ENCODE data around the gene MS4A2.

MS4A2 gene

GRCh38 chr11:60056349-60056969 is 32.0 kb upstream of the MS4A2 start, which contains the start of gene MS4A3:
Gene MS4A3, plus strand, starts transcription at chr11:60056665. Its CDS starts 4,496 bp downstream, at chr11:60061161.
- H3K4me2 ChIP-seq (ENCODE audit: low read length): no peak within 1 kb of the TSS
- no peak within 1 kb of the TSS for H4K8ac ChIP-seq (ENCODE audit: low read depth, low read length)
- H3K79me2 ChIP-seq (ENCODE audit: control insufficient read depth, insufficient read depth, low read length, poor library complexity): peaks cover 1% of the 10 kb centered on the region
- DNase-seq: peak; percentile 24 to 31
- no CpG with 5 or more reads among the region's 8 CpGs for WGBS (ENCODE audit: extremely low coverage, insufficient coverage, insufficient read length)
- no peaks in the 10 kb centered on the region for H3K79me1 ChIP-seq (ENCODE audit: low read length)
- no peak within 1 kb of the TSS for H3K9ac ChIP-seq (ENCODE audit: low read length)
- no peak within 1 kb of the TSS for H4K12ac ChIP-seq (ENCODE audit: low read depth, low read length)
- no peak within 1 kb of the TSS for H3K4ac ChIP-seq (ENCODE audit: low read depth, low read length)
- no peak within 1 kb of the TSS for H3K23ac ChIP-seq (ENCODE audit: low read length)
- H4K91ac ChIP-seq (ENCODE audit: low read depth, low read length): no peak within 1 kb of the TSS
- H3K4me3 ChIP-seq (ENCODE audit: low read depth, low read length): no peak within 1 kb of the TSS
- H3K36me3 ChIP-seq (ENCODE audit: control insufficient read depth in 1 of 2, insufficient read depth in 2 of 2, low read length in 2 of 2): no peaks in the 10 kb centered on the region
- no peak within 1 kb of the TSS for H3K18ac ChIP-seq (ENCODE audit: low read length)
- no peak within 1 kb of the TSS for H3K14ac ChIP-seq (ENCODE audit: low read length)
- no peaks in the 10 kb centered on the region for H3K27me3 ChIP-seq (ENCODE audit: insufficient read depth, low read length)
- H2AK5ac ChIP-seq (ENCODE audit: low read length): no peak within 1 kb of the TSS
- no peak within 1 kb of the TSS for H3K27ac ChIP-seq (ENCODE audit: low read depth, low read length)
- H2AFZ ChIP-seq (ENCODE audit: insufficient read depth, low read length, poor library complexity): no peak within 1 kb of the TSS
- H3K4me1 ChIP-seq (ENCODE audit: control insufficient read depth in 1 of 2, insufficient read depth in 2 of 2, low read length in 2 of 2): no peaks in the 10 kb centered on the region
- no peak within 1 kb of the TSS for H2BK12ac ChIP-seq (ENCODE audit: low read length)
- H2BK120ac ChIP-seq (ENCODE audit: insufficient read depth, low read length, poor library complexity): no peak within 1 kb of the TSS
- no peak within 1 kb of the TSS for H2BK5ac ChIP-seq (ENCODE audit: low read depth, low read length, poor library complexity)
- H3K9me3 ChIP-seq (ENCODE audit: insufficient read depth, low read depth, low read length): no peaks in the 10 kb centered on the region

DNA sequence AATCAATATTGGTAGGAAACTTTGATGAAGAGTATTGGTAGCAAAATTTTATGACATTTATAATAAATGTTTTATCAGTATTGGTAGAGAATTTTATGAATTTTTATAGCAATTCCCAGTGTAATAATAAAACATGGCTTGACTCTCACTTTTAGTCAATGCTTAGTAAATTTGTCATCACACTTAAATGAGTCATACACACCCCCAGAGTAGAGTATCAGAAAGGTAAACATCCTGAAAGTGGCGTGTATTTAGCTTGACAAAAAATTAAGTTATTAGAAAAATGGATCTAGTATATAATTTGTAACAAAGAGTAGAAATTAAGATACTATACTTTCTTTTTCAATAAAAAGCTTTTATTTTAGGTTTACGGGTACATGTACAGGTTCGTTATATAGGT is 29.4 kb upstream of the MS4A2 start:
- no peak overlapping the region for H3K27ac ChIP-seq (ENCODE audit: low read depth, low read length)
- no peak overlapping the region for H2BK5ac ChIP-seq (ENCODE audit: low read depth, low read length, poor library complexity)
- no peak overlapping the region for H4K12ac ChIP-seq (ENCODE audit: low read depth, low read length)
- no peak overlapping the region for H2AK5ac ChIP-seq (ENCODE audit: low read length)
- no peaks in the 10 kb centered on the region for H3K79me1 ChIP-seq (ENCODE audit: low read length)
- no peak overlapping the region for H3K4me2 ChIP-seq (ENCODE audit: low read length)
- peaks cover 1% of the 10 kb centered on the region for H3K79me2 ChIP-seq (ENCODE audit: control insufficient read depth, insufficient read depth, low read length, poor library complexity)
- no peak overlapping the region for H2BK12ac ChIP-seq (ENCODE audit: low read length)
- H4K8ac ChIP-seq (ENCODE audit: low read depth, low read length): no peak overlapping the region
- H4K91ac ChIP-seq (ENCODE audit: low read depth, low read length): no peak overlapping the region
- H3K9ac ChIP-seq (ENCODE audit: low read length): no peak overlapping the region
- no peaks in the 10 kb centered on the region for H3K4me1 ChIP-seq (ENCODE audit: control insufficient read depth in 1 of 2, insufficient read depth in 2 of 2, low read length in 2 of 2)
- no CpG with 5 or more reads among the region's 3 CpGs for WGBS (ENCODE audit: extremely low coverage, insufficient coverage, insufficient read length)
- H3K9me3 ChIP-seq (ENCODE audit: insufficient read depth, low read depth, low read length): no peaks in the 10 kb centered on the region
- no peaks in the 10 kb centered on the region for H3K27me3 ChIP-seq (ENCODE audit: insufficient read depth, low read length)
- H2BK120ac ChIP-seq (ENCODE audit: insufficient read depth, low read length, poor library complexity): no peak overlapping the region
- H3K4ac ChIP-seq (ENCODE audit: low read depth, low read length): no peak overlapping the region
- no peak overlapping the region for H3K4me3 ChIP-seq (ENCODE audit: low read depth, low read length)
- no peak overlapping the region for H3K23ac ChIP-seq (ENCODE audit: low read length)
- no peak overlapping the region for H2AFZ ChIP-seq (ENCODE audit: insufficient read depth, low read length, poor library complexity)
- no peaks in the 10 kb centered on the region for H3K36me3 ChIP-seq (ENCODE audit: control insufficient read depth in 1 of 2, insufficient read depth in 2 of 2, low read length in 2 of 2)
- H3K14ac ChIP-seq (ENCODE audit: low read length): no peak overlapping the region
- H3K18ac ChIP-seq (ENCODE audit: low read length): no peak overlapping the region
- DNase-seq: no peak

GRCh38 chr11:60059521-60060240 is 28.8 kb upstream of the MS4A2 start:
- H2AFZ ChIP-seq (ENCODE audit: insufficient read depth, low read length, poor library complexity): no peak overlapping the region
- H3K4me1 ChIP-seq (ENCODE audit: control insufficient read depth in 1 of 2, insufficient read depth in 2 of 2, low read length in 2 of 2): no peaks in the 10 kb centered on the region
- WGBS (ENCODE audit: extremely low coverage, insufficient coverage, insufficient read length): no CpG with 5 or more reads among the region's 4 CpGs
- H3K23ac ChIP-seq (ENCODE audit: low read length): no peak overlapping the region
- H4K8ac ChIP-seq (ENCODE audit: low read depth, low read length): no peak overlapping the region
- no peak overlapping the region for H4K91ac ChIP-seq (ENCODE audit: low read depth, low read length)
- no peak overlapping the region for H2BK120ac ChIP-seq (ENCODE audit: insufficient read depth, low read length, poor library complexity)
- H2BK5ac ChIP-seq (ENCODE audit: low read depth, low read length, poor library complexity): no peak overlapping the region
- no peak for DNase-seq
- no peak overlapping the region for H3K9ac ChIP-seq (ENCODE audit: low read length)
- H3K4ac ChIP-seq (ENCODE audit: low read depth, low read length): no peak overlapping the region
- H3K36me3 ChIP-seq (ENCODE audit: control insufficient read depth in 1 of 2, insufficient read depth in 2 of 2, low read length in 2 of 2): no peaks in the 10 kb centered on the region
- H2BK12ac ChIP-seq (ENCODE audit: low read length): no peak overlapping the region
- no peak overlapping the region for H4K12ac ChIP-seq (ENCODE audit: low read depth, low read length)
- no peaks in the 10 kb centered on the region for H3K27me3 ChIP-seq (ENCODE audit: insufficient read depth, low read length)
- no peak overlapping the region for H3K14ac ChIP-seq (ENCODE audit: low read length)
- no peak overlapping the region for H3K27ac ChIP-seq (ENCODE audit: low read depth, low read length)
- no peaks in the 10 kb centered on the region for H3K79me1 ChIP-seq (ENCODE audit: low read length)
- H3K18ac ChIP-seq (ENCODE audit: low read length): no peak overlapping the region
- H3K4me2 ChIP-seq (ENCODE audit: low read length): no peak overlapping the region
- H3K79me2 ChIP-seq (ENCODE audit: control insufficient read depth, insufficient read depth, low read length, poor library complexity): peaks cover 1% of the 10 kb centered on the region
- H2AK5ac ChIP-seq (ENCODE audit: low read length): no peak overlapping the region
- H3K4me3 ChIP-seq (ENCODE audit: low read depth, low read length): no peak overlapping the region
- no peaks in the 10 kb centered on the region for H3K9me3 ChIP-seq (ENCODE audit: insufficient read depth, low read depth, low read length)

DNA sequence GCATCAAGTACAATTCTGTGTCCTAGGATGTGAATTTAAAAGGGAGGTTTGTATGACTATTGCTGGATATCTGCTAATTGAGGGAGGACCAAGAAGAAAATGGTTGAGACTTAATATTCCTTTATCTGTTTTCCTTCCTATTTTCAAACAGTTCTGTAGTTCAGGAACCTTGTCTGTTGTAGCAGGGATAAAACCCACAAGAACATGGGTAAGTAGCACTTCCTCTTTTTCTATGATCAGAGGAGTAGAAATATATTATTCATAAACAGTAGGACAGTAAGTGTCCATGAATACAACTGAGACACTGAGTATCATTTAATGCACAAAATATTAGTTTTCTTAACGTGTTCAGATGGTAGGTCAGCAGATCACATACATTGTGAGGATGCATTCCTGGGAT is 24.4 kb upstream of the MS4A2 start:
- H3K18ac ChIP-seq (ENCODE audit: low read length): no peak overlapping the region

More for the DNA sequence above, 24.4 kb upstream of the MS4A2 start:
- no peaks in the 10 kb centered on the region for H3K4me1 ChIP-seq (ENCODE audit: control insufficient read depth in 1 of 2, insufficient read depth in 2 of 2, low read length in 2 of 2)
- no peak overlapping the region for H4K8ac ChIP-seq (ENCODE audit: low read depth, low read length)
- H3K79me2 ChIP-seq (ENCODE audit: control insufficient read depth, insufficient read depth, low read length, poor library complexity): no peaks in the 10 kb centered on the region
- H3K4me2 ChIP-seq (ENCODE audit: low read length): no peak overlapping the region
- H2AK5ac ChIP-seq (ENCODE audit: low read length): no peak overlapping the region
- no peak overlapping the region for H4K91ac ChIP-seq (ENCODE audit: low read depth, low read length)
- H3K27ac ChIP-seq (ENCODE audit: low read depth, low read length): no peak overlapping the region
- no peaks in the 10 kb centered on the region for H3K27me3 ChIP-seq (ENCODE audit: insufficient read depth, low read length)
- H2BK5ac ChIP-seq (ENCODE audit: low read depth, low read length, poor library complexity): no peak overlapping the region
- H2BK12ac ChIP-seq (ENCODE audit: low read length): no peak overlapping the region
- no peaks in the 10 kb centered on the region for H3K36me3 ChIP-seq (ENCODE audit: control insufficient read depth in 1 of 2, insufficient read depth in 2 of 2, low read length in 2 of 2)
- no peak overlapping the region for H3K14ac ChIP-seq (ENCODE audit: low read length)
- no peak overlapping the region for H3K23ac ChIP-seq (ENCODE audit: low read length)
- no peak overlapping the region for H3K4me3 ChIP-seq (ENCODE audit: low read depth, low read length)
- H3K9ac ChIP-seq (ENCODE audit: low read length): no peak overlapping the region
- no peaks in the 10 kb centered on the region for H3K79me1 ChIP-seq (ENCODE audit: low read length)
- no peak overlapping the region for H4K12ac ChIP-seq (ENCODE audit: low read depth, low read length)
- DNase-seq: no peak
- H2AFZ ChIP-seq (ENCODE audit: insufficient read depth, low read length, poor library complexity): no peak overlapping the region
- no peaks in the 10 kb centered on the region for H3K9me3 ChIP-seq (ENCODE audit: insufficient read depth, low read depth, low read length)
- no CpG with 5 or more reads among the region's 1 CpG for WGBS (ENCODE audit: extremely low coverage, insufficient coverage, insufficient read length)
- H3K4ac ChIP-seq (ENCODE audit: low read depth, low read length): no peak overlapping the region
- no peak overlapping the region for H2BK120ac ChIP-seq (ENCODE audit: insufficient read depth, low read length, poor library complexity)

Data from trophoblast cell (in vitro differentiated cells and primary cell).